Measurements from ENCODE around the gene EDC3.

DNA sequence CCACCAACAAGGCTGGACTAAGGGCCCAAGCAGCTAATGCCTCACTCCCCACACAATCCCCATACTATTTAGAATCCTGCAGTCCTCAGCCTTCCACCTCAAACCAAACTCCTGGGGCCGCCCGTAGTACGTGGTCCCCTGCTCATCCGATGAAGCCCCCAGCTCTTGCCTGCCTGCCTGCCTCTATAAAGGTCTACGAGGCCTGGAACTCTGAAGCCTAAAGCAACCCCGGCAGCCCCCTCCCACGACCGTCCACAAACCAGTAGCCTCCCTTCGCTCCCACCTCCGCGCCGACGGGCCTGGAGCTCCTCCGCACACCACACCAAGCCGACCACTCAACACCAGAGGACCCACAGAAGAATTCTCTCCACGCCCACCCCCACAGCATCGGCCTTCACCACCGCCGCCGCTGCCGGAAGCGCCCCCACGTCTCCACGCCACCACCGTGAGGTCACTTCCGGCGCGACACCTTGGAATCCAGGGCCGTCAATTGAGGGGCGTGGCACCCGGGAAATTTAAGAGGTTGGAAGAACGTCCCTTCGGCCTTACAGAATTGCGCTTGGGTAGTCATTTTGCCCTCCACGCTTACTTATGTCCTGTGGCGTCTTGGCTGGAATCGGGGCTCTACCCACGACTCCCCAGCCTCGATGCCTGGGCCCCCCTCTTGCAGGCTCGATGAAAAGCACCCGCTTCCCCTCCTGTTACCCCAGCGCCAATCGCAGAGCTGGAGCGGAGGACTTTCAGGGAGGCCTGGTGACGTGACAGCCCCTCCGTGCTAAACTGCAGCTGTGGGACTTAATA, at the start of gene EDC3:
- TF ChIP-seq POLR2A (IDR thresholded peaks at IDR 0.05; ENCODE audit: low read depth, low read length) (peak; percentile 56), POLR2AphosphoS5 (IDR thresholded peaks at IDR 0.05; ENCODE audit: low read depth, low read length) (peak; percentile 49; the same call in 1 of the 2 replicates)

Measured in GM12892 (cell line).